HG02610 (cell line): ENCODE results near the gene MTIF2.
"Not testable (repeated sequence)": the region's sequence is repeated elsewhere in the genome, so short reads cannot be mapped to it uniquely, and the experiment has no call there.

ENCODE experiments used
- ATAC-seq: cut with Tn5 transposase; IDR thresholded peaks from one replicate; pipeline ENCODE4 v1.9.1; 2021; ENCODE audit warnings: mild to moderate bottlenecking, moderate library complexity; ENCODE audit not compliant: unreplicated experiment

Gene MTIF2

DNA sequence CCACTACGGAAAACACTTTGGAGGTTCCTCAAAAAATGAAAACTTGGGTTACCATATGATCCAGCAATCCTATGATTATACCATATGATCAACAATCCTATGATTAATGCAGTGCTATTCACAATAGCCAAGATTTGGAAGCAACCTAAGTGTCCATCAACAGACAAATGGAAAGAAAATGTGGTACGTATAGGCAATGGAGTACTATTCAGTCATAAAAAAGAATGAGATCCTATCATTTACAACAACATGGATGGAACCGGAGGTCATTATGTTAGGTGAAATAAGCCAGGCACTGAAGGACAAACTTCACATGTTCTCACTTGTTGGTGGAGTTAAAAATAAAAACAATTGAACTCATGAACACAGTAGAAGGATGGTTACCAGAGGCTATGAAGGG is 64.5 kb downstream of the MTIF2 start:
- ATAC-seq: no peak

GRCh38 chr2:55200416-55200815 is 68.6 kb downstream of the MTIF2 start:
- no peak for ATAC-seq

DNA sequence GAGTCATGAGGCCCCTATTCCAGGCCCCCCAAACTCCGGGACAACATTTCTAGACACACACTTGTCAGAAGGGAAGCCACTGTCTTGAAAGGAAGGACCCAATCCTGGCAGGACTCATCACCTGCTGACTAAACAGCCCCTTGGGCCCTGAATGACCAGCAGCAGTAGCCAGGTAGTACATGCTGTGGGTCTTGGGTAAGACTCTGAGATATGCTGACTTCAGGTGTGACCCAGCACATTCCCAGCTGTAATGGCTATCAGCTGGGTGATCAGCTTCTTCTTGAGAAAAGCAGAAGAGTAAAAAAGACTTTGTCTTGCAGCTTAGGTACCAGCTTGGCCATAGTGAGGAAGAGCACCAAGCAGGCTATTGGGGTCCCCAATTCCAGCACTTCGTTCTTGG is 72.5 kb downstream of the MTIF2 start:
- ATAC-seq: no peak

- ATAC-seq: not testable (repeated sequence)
Observed at GRCh38 chr2:55191888-55192287, 77.1 kb downstream of the MTIF2 start.

- not testable (repeated sequence) for ATAC-seq
Observed at GRCh38 chr2:55186837-55187236, 82.2 kb downstream of the MTIF2 start.
